ENCODE measurements around the gene ASPM.

ASPM gene, protein sequence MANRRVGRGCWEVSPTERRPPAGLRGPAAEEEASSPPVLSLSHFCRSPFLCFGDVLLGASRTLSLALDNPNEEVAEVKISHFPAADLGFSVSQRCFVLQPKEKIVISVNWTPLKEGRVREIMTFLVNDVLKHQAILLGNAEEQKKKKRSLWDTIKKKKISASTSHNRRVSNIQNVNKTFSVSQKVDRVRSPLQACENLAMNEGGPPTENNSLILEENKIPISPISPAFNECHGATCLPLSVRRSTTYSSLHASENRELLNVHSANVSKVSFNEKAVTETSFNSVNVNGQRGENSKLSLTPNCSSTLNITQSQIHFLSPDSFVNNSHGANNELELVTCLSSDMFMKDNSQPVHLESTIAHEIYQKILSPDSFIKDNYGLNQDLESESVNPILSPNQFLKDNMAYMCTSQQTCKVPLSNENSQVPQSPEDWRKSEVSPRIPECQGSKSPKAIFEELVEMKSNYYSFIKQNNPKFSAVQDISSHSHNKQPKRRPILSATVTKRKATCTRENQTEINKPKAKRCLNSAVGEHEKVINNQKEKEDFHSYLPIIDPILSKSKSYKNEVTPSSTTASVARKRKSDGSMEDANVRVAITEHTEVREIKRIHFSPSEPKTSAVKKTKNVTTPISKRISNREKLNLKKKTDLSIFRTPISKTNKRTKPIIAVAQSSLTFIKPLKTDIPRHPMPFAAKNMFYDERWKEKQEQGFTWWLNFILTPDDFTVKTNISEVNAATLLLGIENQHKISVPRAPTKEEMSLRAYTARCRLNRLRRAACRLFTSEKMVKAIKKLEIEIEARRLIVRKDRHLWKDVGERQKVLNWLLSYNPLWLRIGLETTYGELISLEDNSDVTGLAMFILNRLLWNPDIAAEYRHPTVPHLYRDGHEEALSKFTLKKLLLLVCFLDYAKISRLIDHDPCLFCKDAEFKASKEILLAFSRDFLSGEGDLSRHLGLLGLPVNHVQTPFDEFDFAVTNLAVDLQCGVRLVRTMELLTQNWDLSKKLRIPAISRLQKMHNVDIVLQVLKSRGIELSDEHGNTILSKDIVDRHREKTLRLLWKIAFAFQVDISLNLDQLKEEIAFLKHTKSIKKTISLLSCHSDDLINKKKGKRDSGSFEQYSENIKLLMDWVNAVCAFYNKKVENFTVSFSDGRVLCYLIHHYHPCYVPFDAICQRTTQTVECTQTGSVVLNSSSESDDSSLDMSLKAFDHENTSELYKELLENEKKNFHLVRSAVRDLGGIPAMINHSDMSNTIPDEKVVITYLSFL (N-terminal part only)

DNA sequence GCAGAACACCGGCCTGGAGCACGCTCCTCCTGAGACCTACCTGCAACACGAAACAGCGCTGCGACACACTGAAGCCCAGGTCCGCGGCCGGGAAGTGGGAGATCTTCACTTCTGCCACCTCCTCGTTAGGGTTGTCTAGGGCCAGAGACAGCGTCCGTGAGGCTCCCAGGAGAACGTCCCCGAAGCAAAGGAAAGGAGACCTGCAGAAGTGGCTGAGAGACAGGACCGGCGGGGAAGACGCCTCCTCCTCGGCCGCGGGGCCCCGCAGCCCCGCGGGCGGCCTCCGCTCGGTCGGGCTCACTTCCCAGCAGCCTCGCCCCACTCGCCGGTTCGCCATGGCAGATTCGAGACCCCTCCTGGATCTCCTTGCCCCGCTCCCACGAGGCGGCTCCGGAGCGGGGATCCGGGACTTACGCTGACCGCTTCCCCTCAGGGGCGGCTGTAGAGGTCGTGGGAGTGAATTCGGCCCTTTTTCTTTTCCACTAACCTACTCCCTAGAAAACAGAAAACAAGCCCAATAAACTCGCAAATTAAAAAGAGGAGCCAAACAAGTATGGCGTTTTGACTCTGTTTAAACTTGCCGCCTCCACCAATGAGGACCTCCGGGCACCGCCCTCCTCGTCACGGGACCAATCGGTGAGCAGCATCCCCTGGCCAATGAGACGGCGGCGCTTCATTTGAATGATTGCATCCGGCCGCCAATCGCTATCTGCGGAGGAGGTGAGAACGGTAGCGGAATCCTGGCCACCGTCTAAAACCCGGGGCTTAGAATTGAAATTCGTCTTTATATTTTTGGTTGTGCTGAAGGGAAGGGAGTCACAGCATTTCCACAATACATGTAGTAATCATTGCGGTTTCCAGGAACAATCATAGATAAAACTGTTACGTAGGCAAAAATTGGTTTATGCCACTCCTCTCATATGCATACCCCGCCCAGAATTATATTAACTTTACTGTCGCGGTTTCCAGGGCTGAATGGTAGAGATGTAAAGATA is at the start of gene ASPM:
Gene ASPM, minus strand, starts transcription at position 569 of the 995 bp plus-strand sequence. Its CDS starts 232 bp downstream, at position 337.
- peak; percentile 94 for DNase-seq (ENCODE audit: low read depth)
- H3K4me3 ChIP-seq (ENCODE audit: control insufficient read depth, low read depth, low read length) = peak within 1 kb of the TSS; percentile 76
- TF ChIP-seq, protein P1, sequence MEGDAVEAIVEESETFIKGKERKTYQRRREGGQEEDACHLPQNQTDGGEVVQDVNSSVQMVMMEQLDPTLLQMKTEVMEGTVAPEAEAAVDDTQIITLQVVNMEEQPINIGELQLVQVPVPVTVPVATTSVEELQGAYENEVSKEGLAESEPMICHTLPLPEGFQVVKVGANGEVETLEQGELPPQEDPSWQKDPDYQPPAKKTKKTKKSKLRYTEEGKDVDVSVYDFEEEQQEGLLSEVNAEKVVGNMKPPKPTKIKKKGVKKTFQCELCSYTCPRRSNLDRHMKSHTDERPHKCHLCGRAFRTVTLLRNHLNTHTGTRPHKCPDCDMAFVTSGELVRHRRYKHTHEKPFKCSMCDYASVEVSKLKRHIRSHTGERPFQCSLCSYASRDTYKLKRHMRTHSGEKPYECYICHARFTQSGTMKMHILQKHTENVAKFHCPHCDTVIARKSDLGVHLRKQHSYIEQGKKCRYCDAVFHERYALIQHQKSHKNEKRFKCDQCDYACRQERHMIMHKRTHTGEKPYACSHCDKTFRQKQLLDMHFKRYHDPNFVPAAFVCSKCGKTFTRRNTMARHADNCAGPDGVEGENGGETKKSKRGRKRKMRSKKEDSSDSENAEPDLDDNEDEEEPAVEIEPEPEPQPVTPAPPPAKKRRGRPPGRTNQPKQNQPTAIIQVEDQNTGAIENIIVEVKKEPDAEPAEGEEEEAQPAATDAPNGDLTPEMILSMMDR (conservative IDR thresholded peaks at IDR 0.05; ENCODE audit: control insufficient read depth, insufficient read depth, low read depth, low read length) = no peak

DNA sequence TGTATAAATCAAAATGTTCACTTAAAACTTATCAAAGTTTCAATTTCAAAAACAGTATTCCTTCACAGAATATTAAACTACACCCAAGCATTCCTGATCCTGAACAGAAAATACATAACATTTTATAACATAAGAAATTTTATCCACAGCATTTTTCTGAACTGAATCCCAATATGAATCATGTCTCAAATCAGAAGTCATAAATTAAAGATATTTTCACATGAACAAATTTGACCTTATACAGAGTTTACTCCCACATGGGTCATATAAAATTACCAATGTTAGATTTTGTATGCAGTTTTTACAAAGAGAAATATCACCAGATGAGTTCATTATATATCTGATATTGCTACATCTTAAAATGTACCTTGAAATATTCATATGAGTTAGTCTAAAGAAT is 48.6 kb upstream of the ASPM start:
- DNase-seq (ENCODE audit: low read depth) = no peak
- TF ChIP-seq, protein P1 (conservative IDR thresholded peaks at IDR 0.05; ENCODE audit: control insufficient read depth, insufficient read depth, low read depth, low read length) = no peak
- no peak overlapping the region for H3K4me3 ChIP-seq (ENCODE audit: control insufficient read depth, low read depth, low read length)

- H3K4me3 ChIP-seq (ENCODE audit: control insufficient read depth, low read depth, low read length) = no peak overlapping the region
- no peak for DNase-seq (ENCODE audit: low read depth)
- TF ChIP-seq, protein P1 (conservative IDR thresholded peaks at IDR 0.05; ENCODE audit: control insufficient read depth, insufficient read depth, low read depth, low read length) = no peak
These were observed 37.7 kb upstream of the ASPM start for GRCh38 chr1:197184190-197184589.

DNA sequence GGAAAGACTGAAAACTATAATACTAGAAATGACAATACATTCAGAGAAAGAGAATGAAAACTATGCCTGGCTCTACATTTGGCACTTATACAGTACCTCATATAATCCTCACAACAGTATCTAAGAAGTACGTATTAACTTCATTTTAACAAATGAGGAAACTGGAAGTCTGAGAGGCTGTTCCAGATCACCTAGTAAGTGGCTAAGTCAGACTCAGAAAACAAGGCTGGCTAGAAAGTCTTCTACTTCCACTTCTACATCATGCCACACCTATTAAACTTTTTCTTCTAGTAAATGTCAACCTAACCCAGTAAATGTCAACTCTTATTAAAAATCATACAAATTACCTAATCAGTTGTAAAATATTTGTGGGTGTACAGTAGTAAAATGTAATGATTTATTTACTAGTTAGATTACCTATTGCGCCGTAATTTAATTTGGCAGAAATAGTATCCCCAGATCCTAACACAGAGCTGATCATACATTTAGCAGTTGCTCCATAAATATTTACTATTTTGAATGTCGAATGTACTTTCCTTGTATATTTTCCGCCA is 36.8 kb upstream of the ASPM start:
- no peak for DNase-seq (ENCODE audit: low read depth)
- no peak overlapping the region for H3K4me3 ChIP-seq (ENCODE audit: control insufficient read depth, low read depth, low read length)
- TF ChIP-seq, protein P1 (conservative IDR thresholded peaks at IDR 0.05; ENCODE audit: control insufficient read depth, insufficient read depth, low read depth, low read length) = no peak

DNA sequence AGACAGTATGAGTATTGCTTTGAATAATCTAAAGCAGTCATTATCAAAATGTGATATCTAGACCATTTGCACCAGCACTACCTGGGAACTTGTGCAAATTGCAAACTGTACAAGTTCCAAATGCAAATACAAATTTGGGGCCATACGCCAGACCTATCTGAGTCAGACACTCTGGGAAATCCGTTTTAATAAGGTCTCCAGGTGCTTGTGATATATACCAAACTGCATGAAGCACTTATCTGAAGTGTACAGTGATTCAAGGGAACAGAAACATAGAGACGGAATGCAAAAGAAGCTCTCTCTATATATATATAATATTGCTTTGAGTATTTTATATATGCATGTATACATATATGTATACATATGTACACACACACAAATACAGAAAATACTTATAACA is 36.2 kb upstream of the ASPM start:
- no peak overlapping the region for H3K4me3 ChIP-seq (ENCODE audit: control insufficient read depth, low read depth, low read length)
- DNase-seq (ENCODE audit: low read depth) = no peak

More for the DNA sequence above, 36.2 kb upstream of the ASPM start:
- TF ChIP-seq, protein P1 (conservative IDR thresholded peaks at IDR 0.05; ENCODE audit: control insufficient read depth, insufficient read depth, low read depth, low read length) = no peak

Data from fibroblast of mammary gland (primary cell).